Activated naive CD4-positive, alpha-beta T cell (primary cell): Measurements from ENCODE around the gene ITPKC.

Experiments used
- DNase-seq, 4 experiments: peaks; one replicate each; lab custom pipeline; 2025; lab: John Stamatoyannopoulos, UW

Gene ITPKC

GRCh38 chr19:40690050-40690692 is 26.7 kb upstream of the ITPKC start, which contains the start of gene NUMBL:
Gene NUMBL (minus strand): TSS chr19:40690651. CDS start chr19:40690483, 168 bp downstream.
- no peak for DNase-seq

- peak; percentile 71 to 89 (median 82) for DNase-seq
These were observed 26.1 kb upstream of the ITPKC start for GRCh38 chr19:40690693-40691420.

- no peak for DNase-seq
These were observed 25.3 kb upstream of the ITPKC start for GRCh38 chr19:40691421-40692211.

- no peak for DNase-seq
These were observed 24.7 kb upstream of the ITPKC start for GRCh38 chr19:40692212-40692551.

- DNase-seq, result no peak
These were observed 23.6 kb upstream of the ITPKC start for GRCh38 chr19:40693150-40693788.

- no peak for DNase-seq
These were observed 23.0 kb upstream of the ITPKC start for GRCh38 chr19:40693896-40694295.

GRCh38 chr19:40695881-40696280 is 21.0 kb upstream of the ITPKC start:
- no peak for DNase-seq

GRCh38 chr19:40697007-40697406 is 19.9 kb upstream of the ITPKC start:
- DNase-seq, result no peak

GRCh38 chr19:40700083-40700482 is 16.8 kb upstream of the ITPKC start:
- no peak for DNase-seq

- no peak for DNase-seq
These were observed 15.2 kb upstream of the ITPKC start for GRCh38 chr19:40701758-40702157.

GRCh38 chr19:40702337-40703012 is 14.4 kb upstream of the ITPKC start:
- no peak for DNase-seq

- DNase-seq, result no peak
These were observed 13.7 kb upstream of the ITPKC start for GRCh38 chr19:40703029-40703755.

GRCh38 chr19:40704491-40705361 is 12.2 kb upstream of the ITPKC start:
- DNase-seq, result no peak

- DNase-seq, result no peak
These were observed 11.6 kb upstream of the ITPKC start for GRCh38 chr19:40705362-40705651.

GRCh38 chr19:40705950-40706619 is 10.8 kb upstream of the ITPKC start:
- DNase-seq, result no peak

GRCh38 chr19:40707615-40708014 is 9.3 kb upstream of the ITPKC start:
- DNase-seq, result no peak

GRCh38 chr19:40709817-40710216 is 7.1 kb upstream of the ITPKC start:
- no peak for DNase-seq

GRCh38 chr19:40713939-40714338 is 3.0 kb upstream of the ITPKC start:
- no peak for DNase-seq

- peak; percentile 77 to 91 (median 84) for DNase-seq
These were observed 2.2 kb upstream of the ITPKC start for GRCh38 chr19:40714441-40715299.
